MM.1S (cell line): ENCODE data around the gene PIGU.

ENCODE experiments used
- DNase-seq: peaks from one replicate; pipeline ENCODE4 v3.0.0-alpha.2; 2015
- H2AFZ ChIP-seq: fragments of 300-600 bp; sonication (generic); 2 replicates; pipeline ENCODE4 v1.6.0; 2016; ENCODE audit warnings: antibody characterized with exemption, low read length
- H3F3A ChIP-seq: fragments of 300-600 bp; sonication (generic); 2 replicates; pipeline ENCODE4 v1.6.1; 2016; ENCODE audit warnings: mild to moderate bottlenecking, antibody characterized with exemption, low read length, moderate library complexity, mixed read lengths; ENCODE audit not compliant: insufficient read depth
- H3K27ac ChIP-seq: fragments of 300-600 bp; sonication (generic); 2 replicates; pipeline ENCODE4 v1.5.1; 2016; ENCODE audit warnings: mild to moderate bottlenecking, low read length
- H3K27me3 ChIP-seq: fragments of 300-600 bp; sonication (generic); replicated peaks from 2 replicates; pipeline ENCODE4 v1.6.0; 2016; ENCODE audit warnings: low read length; ENCODE audit not compliant: insufficient read depth
- H3K36me3 ChIP-seq: fragments of 300-600 bp; sonication (generic); replicated peaks from 2 replicates; pipeline ENCODE4 v1.6.1; 2016; ENCODE audit warnings: mild to moderate bottlenecking, low read length, mixed read lengths; ENCODE audit not compliant: insufficient read depth
- H3K4me1 ChIP-seq: fragments of 300-600 bp; sonication (generic); 2 replicates; pipeline ENCODE4 v1.6.1; 2016; ENCODE audit warnings: low read length, mixed read lengths
- H3K4me2 ChIP-seq: fragments of 300-600 bp; sonication (generic); 2 replicates; pipeline ENCODE4 v1.6.0; 2016; ENCODE audit warnings: low read depth, low read length
- H3K4me3 ChIP-seq: fragments of 300-600 bp; sonication (generic); 2 replicates; pipeline ENCODE4 v1.5.1; 2016; ENCODE audit warnings: low read length, mixed read lengths
- H3K79me2 ChIP-seq: fragments of 300-600 bp; sonication (generic); 2 replicates; pipeline ENCODE4 v1.6.1; 2016; ENCODE audit warnings: mixed run types, low read length, mixed read lengths
- H3K9ac ChIP-seq: fragments of 300-600 bp; sonication (generic); 2 replicates; pipeline ENCODE4 v1.6.1; 2016; ENCODE audit warnings: low read length, mixed read lengths
- H3K9me2 ChIP-seq: fragments of 300-600 bp; sonication (generic); replicated peaks from 2 replicates; pipeline ENCODE4 v1.6.1; 2016; ENCODE audit warnings: mild to moderate bottlenecking, low read length, mixed read lengths; ENCODE audit not compliant: insufficient read depth
- H3K9me3 ChIP-seq: fragments of 300-600 bp; sonication (generic); replicated peaks from 2 replicates; pipeline ENCODE4 v1.6.1; 2016; ENCODE audit warnings: mild to moderate bottlenecking, low read length, mixed read lengths; ENCODE audit not compliant: insufficient read depth
- H4K20me1 ChIP-seq: fragments of 300-600 bp; sonication (generic); 2 replicates; pipeline ENCODE4 v1.6.1; 2016; ENCODE audit warnings: mild to moderate bottlenecking, low read length, moderate library complexity, mixed read lengths; ENCODE audit not compliant: insufficient read depth
- EZH2 ChIP-seq: fragments of 300-600 bp; sonication (generic); optimal IDR thresholded peaks from 2 replicates; pipeline ENCODE3; 2017; ENCODE audit warnings: low read depth, mild to moderate bottlenecking, antibody characterized with exemption, low read length, mixed read lengths
- EZH2phosphoT487 ChIP-seq: fragments of 300-600 bp; sonication (generic); IDR thresholded peaks from 2 replicates; pipeline ENCODE4 v1.6.1; 2018; ENCODE audit warnings: antibody characterized with exemption, low read length
- TF ChIP-seq, protein P1 (sequence below): fragments of 300-600 bp; sonication (generic); IDR thresholded peaks from 2 replicates; pipeline ENCODE4 v1.5.1; 2016; ENCODE audit warnings: antibody characterized with exemption, low read length, mixed read lengths

The PIGU gene

GRCh38 chr20:34531608-34532265 lies 145.2 kb downstream of the PIGU start:
- H3K4me1 ChIP-seq = no peaks in the 10 kb centered on the region
- DNase-seq = no peak
- no peaks in the 10 kb centered on the region; the same call in 1 of the 2 replicates for H4K20me1 ChIP-seq
- no peaks in the 10 kb centered on the region for H3K27me3 ChIP-seq
- no peak overlapping the region for H3K4me3 ChIP-seq
- no peaks in the 10 kb centered on the region for H3K9me3 ChIP-seq
- peaks cover 39% of the 10 kb centered on the region for H3K79me2 ChIP-seq
- H3K27ac ChIP-seq = no peak overlapping the region
- H3K9ac ChIP-seq = no peak overlapping the region
- H3K36me3 ChIP-seq = peaks cover 11% of the 10 kb centered on the region; the same call in 1 of the 2 replicates
- H3K9me2 ChIP-seq = no peaks in the 10 kb centered on the region
- peaks cover 3% of the 10 kb centered on the region; the same call in 1 of the 2 replicates for H3F3A ChIP-seq
- TF ChIP-seq, protein P1, sequence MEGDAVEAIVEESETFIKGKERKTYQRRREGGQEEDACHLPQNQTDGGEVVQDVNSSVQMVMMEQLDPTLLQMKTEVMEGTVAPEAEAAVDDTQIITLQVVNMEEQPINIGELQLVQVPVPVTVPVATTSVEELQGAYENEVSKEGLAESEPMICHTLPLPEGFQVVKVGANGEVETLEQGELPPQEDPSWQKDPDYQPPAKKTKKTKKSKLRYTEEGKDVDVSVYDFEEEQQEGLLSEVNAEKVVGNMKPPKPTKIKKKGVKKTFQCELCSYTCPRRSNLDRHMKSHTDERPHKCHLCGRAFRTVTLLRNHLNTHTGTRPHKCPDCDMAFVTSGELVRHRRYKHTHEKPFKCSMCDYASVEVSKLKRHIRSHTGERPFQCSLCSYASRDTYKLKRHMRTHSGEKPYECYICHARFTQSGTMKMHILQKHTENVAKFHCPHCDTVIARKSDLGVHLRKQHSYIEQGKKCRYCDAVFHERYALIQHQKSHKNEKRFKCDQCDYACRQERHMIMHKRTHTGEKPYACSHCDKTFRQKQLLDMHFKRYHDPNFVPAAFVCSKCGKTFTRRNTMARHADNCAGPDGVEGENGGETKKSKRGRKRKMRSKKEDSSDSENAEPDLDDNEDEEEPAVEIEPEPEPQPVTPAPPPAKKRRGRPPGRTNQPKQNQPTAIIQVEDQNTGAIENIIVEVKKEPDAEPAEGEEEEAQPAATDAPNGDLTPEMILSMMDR = no peak
- no peak for TF ChIP-seq EZH2
- TF ChIP-seq EZH2phosphoT487 = no peak
- H2AFZ ChIP-seq = no peak overlapping the region
- no peak overlapping the region for H3K4me2 ChIP-seq

DNA sequence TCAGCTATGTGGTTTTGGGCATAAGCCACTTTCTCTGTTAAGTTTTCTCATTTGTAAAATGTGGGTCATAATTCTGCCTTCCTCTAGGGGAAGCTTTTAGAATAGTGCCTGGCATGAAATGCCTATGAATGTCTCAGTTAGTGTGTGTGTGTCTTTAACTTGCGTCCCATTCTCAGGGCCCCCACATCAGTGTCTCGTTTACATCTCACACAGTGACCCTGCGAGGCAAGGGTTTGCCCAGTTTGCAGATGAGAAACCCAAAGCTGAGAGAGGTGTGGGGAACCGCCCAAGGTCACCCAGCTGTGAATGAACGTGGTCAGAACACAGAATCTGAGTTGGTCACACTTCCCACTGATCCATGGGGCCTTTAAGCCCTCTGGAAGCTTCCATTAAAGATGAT lies 146.6 kb downstream of the PIGU start:
- H3K27ac ChIP-seq = no peak overlapping the region
- 0 out of 2 replicates have a peak, but pooled peaks cover 11% of the 10 kb centered on the region for H3K36me3 ChIP-seq
- peaks cover 45% of the 10 kb centered on the region for H3K79me2 ChIP-seq
- DNase-seq = no peak
- H3F3A ChIP-seq = peaks cover 3% of the 10 kb centered on the region; the same call in 1 of the 2 replicates
- TF ChIP-seq, protein P1 = no peak
- TF ChIP-seq EZH2phosphoT487 = no peak
- no peak for TF ChIP-seq EZH2
- H3K4me2 ChIP-seq = no peak overlapping the region
- H3K9me3 ChIP-seq = no peaks in the 10 kb centered on the region
- H4K20me1 ChIP-seq = no peaks in the 10 kb centered on the region; the same call in 1 of the 2 replicates
- H3K4me3 ChIP-seq = no peak overlapping the region
- no peaks in the 10 kb centered on the region for H3K4me1 ChIP-seq
- no peaks in the 10 kb centered on the region for H3K27me3 ChIP-seq
- H3K9me2 ChIP-seq = no peaks in the 10 kb centered on the region
- H3K9ac ChIP-seq = no peak overlapping the region
- H2AFZ ChIP-seq = no peak overlapping the region

DNA sequence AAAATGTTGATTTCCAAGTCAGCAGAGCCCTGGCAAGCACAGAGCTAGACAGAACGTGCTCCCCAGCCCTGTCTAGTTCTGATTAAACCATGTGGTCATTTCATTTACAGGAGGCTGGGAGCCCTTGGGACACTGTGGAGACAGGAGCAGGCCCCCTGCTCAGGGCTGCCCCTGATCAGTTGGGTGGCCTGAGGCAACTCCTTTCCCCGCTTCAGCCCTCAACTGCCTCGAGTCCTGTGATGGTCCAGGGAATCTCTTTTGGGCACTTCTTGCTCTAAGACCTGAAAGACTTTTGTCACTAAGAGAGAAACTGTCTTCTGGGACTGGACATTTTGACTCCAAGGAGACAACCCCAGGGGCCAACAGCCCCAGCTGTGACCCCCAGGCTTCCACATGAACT lies 147.2 kb downstream of the PIGU start:
- no peak overlapping the region for H3K9ac ChIP-seq
- H3K9me2 ChIP-seq = no peaks in the 10 kb centered on the region
- TF ChIP-seq, protein P1 = no peak
- no peak for TF ChIP-seq EZH2
- TF ChIP-seq EZH2phosphoT487 = no peak
- no peaks in the 10 kb centered on the region for H3K9me3 ChIP-seq
- H3K4me3 ChIP-seq = no peak overlapping the region
- H3K36me3 ChIP-seq = 0 out of 2 replicates have a peak, but pooled peaks cover 11% of the 10 kb centered on the region
- peaks cover 3% of the 10 kb centered on the region; the same call in 1 of the 2 replicates for H3F3A ChIP-seq
- H3K27me3 ChIP-seq = no peaks in the 10 kb centered on the region
- no peak overlapping the region for H3K4me2 ChIP-seq
- no peaks in the 10 kb centered on the region for H3K4me1 ChIP-seq
- H3K27ac ChIP-seq = no peak overlapping the region
- no peak for DNase-seq
- no peaks in the 10 kb centered on the region; the same call in 1 of the 2 replicates for H4K20me1 ChIP-seq
- H3K79me2 ChIP-seq = peaks cover 51% of the 10 kb centered on the region
- H2AFZ ChIP-seq = no peak overlapping the region
